Pancreas (tissue), 10 donors: ENCODE data around the gene CLINT1. TPM values are rescaled to one million over a fixed set of nuclear protein-coding genes. Genes with fewer than 3 reads are reported as not detected.

Experiments used
- ATAC-seq, 4 donors: fragments of 200-7000 bp; cut with Tn5 transposase; one replicate each; pipeline versions ENCODE4 v1.8.0 to v1.9.1; 2020; ENCODE audit warnings: mild to moderate bottlenecking in 4 of 4, moderate library complexity in 4 of 4
- DNase-seq, 6 donors: peaks; one replicate each; pipeline ENCODE4 v3.0.0-alpha.2; 2020
- FAIRE-seq: peaks from 2 replicates; lab custom pipeline; 2012; peaks lifted over from hg19 to GRCh38; lab: Jason Lieb, UNC
- H3K27ac ChIP-seq, 4 donors: fragments of 200-600 bp; sonication (generic); 1 replicate in 3 of 4; 2 replicates in 1 of 4; pipeline versions ENCODE4 v1.5.0 to v1.8.0; 2020
- H3K27me3 ChIP-seq, 4 donors: fragments of 200-600 bp; one replicate each; pipeline ENCODE4 v1.8.0; 2021
- H3K36me3 ChIP-seq, 3 donors: fragments of 200-600 bp; sonication (generic) in 1 of 3; one replicate each; pipeline versions ENCODE4 v1.5.0 to v1.8.0; 2020 to 2021
- H3K4me1 ChIP-seq, 3 donors: fragments of 200-600 bp; one replicate each; pipeline ENCODE4 v1.8.0; 2021
- H3K4me3 ChIP-seq, 4 donors: fragments of 200-600 bp; sonication (generic) in 2 of 4; one replicate each; pipeline versions ENCODE4 v1.5.0 to v1.8.0; 2020 to 2021
- H3K9me3 ChIP-seq, 4 donors: fragments of 200-600 bp; one replicate each; pipeline ENCODE4 v1.8.0; 2021
- WGBS, 2 donors: extraction: QIAGEN DNeasy Blood & Tissue Kit; methylation state at CpG; one replicate each; pipeline ENCODE4 v1.1.7; 2013; 5-methylcytosine and 5-hydroxymethylcytosine counted together
- intact Hi-C, 3 donors: fragments of 100-400 bp; cut with DNase I; formaldehyde crosslinking; loops; one replicate each; pipeline versions ENCODE4 v1.11.1 to v1.14.2; 2022
- polyA plus RNA-seq, 2 donors: library from polyadenylated mRNA; stranded (reverse); fragments of 200-250 nt; gene quantifications; one replicate each; pipeline ENCODE4 v1.2.3, GENCODE V29; 2013
- total RNA-seq, 6 donors: library from RNA; stranded (reverse); fragmentation: NEBNext Ultra II Directional in 4 of 6; extraction: Animal tissue kit (Norgen Biotek cat#: 25700) in 4 of 6; gene quantifications; one replicate each; pipeline versions ENCODE4 v1.2.1 to v1.2.4, GENCODE V29; 2021 to 2023
- TF ChIP-seq, protein P1 (sequence below), 4 donors: fragments of 200-600 bp; sonication (generic) in 3 of 4; IDR thresholded peaks; one replicate each; pipeline versions ENCODE4 v1.5.0 to v1.8.0; 2021; ENCODE audit warnings: antibody characterized with exemption in 4 of 4
- donor health status: healthy with polysubstance abuse.
- donor health status: DM: no; HTN: no; CAD: no; lungs with moderate emphysema.
- donor health status: DM: no; HTN: no; CAD: no.
- donor health status: control.
- donor health status: control.
- donor health status: Bipolar disorder and iron deficiency.
- donor health status: DM: yes; HTN: yes; CAD: no.
- donor health status: DM: no; HTN: no; CAD: no.
- donor health status: DM: no; HTN: no; CAD: no.
- donor health status: DM: yes; HTN: yes; CAD: no.

The CLINT1 gene
- total and polyA plus RNA-seq, 8 donors: 23.5 to 62.5 (median 37.9) TPM

GRCh38 chr5:157870837-157871834 is 12.2 kb upstream of the CLINT1 start:
- Histone ChIP-seq H3K36me3 (no peaks in the 10 kb centered on the region), H3K4me3 (no peak overlapping the region), H3K9me3 (no peaks in the 10 kb centered on the region), H3K27me3 (no peaks in the 10 kb centered on the region), H3K27ac (peak overlapping the region in 1 of 4 donors; percentile 9), H3K4me1 (no peaks in the 10 kb centered on the region)
- DNase-seq (no peak), FAIRE-seq (no peak), ATAC-seq (peak in 2 of 4 donors; percentile 49 to 54)
- TF ChIP-seq, protein P1, sequence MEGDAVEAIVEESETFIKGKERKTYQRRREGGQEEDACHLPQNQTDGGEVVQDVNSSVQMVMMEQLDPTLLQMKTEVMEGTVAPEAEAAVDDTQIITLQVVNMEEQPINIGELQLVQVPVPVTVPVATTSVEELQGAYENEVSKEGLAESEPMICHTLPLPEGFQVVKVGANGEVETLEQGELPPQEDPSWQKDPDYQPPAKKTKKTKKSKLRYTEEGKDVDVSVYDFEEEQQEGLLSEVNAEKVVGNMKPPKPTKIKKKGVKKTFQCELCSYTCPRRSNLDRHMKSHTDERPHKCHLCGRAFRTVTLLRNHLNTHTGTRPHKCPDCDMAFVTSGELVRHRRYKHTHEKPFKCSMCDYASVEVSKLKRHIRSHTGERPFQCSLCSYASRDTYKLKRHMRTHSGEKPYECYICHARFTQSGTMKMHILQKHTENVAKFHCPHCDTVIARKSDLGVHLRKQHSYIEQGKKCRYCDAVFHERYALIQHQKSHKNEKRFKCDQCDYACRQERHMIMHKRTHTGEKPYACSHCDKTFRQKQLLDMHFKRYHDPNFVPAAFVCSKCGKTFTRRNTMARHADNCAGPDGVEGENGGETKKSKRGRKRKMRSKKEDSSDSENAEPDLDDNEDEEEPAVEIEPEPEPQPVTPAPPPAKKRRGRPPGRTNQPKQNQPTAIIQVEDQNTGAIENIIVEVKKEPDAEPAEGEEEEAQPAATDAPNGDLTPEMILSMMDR (IDR thresholded peaks at IDR 0.05): no peak
- intact Hi-C loops: no loop called here
- WGBS, 2 donors: 52 to 58% methylated on average over 7 of the region's 7 CpGs

GRCh38 chr5:157867751-157868387 is 8.9 kb upstream of the CLINT1 start:
- H3K4me1 ChIP-seq: no peaks in the 10 kb centered on the region
- TF ChIP-seq, protein P1 (IDR thresholded peaks at IDR 0.05): no peak
- no peaks in the 10 kb centered on the region for H3K36me3 ChIP-seq
- no peak overlapping the region for H3K27ac ChIP-seq
- no peaks in the 10 kb centered on the region for H3K9me3 ChIP-seq
- WGBS, 2 donors: 58 to 64% methylated on average over 4 of the region's 4 CpGs
- intact Hi-C loops: no loop called here
- no peak for ATAC-seq
- no peak for FAIRE-seq
- no peak for DNase-seq
- H3K27me3 ChIP-seq: no peaks in the 10 kb centered on the region
- no peak overlapping the region for H3K4me3 ChIP-seq

DNA sequence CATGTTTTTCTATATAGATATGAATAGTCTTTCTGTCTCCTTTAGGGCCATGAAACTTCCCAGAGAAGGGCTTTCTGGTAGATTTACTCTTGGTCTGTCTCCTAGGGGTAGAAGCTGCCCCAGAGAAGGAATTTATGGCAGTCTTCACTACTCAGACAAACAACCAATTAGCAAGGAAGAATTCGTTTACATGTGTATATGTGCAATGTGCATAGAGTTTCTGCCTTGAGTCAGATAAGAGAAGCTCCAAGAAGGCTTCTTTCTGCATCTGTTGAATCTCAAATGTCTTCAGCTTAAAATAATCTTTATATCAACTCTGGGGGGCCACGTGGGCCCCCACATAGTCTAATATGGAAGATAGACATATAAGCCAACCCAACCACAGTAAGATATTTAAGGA is 7.6 kb upstream of the CLINT1 start:
- H3K9me3 ChIP-seq: no peaks in the 10 kb centered on the region
- H3K36me3 ChIP-seq: no peaks in the 10 kb centered on the region
- ATAC-seq (no peak), FAIRE-seq (no peak), DNase-seq (no peak)
- intact Hi-C loops: no loop called here
- H3K27ac ChIP-seq: no peak overlapping the region
- no peak overlapping the region for H3K4me3 ChIP-seq
- no peaks in the 10 kb centered on the region for H3K27me3 ChIP-seq
- TF ChIP-seq, protein P1 (IDR thresholded peaks at IDR 0.05): no peak
- H3K4me1 ChIP-seq: no peaks in the 10 kb centered on the region
- WGBS, 2 donors: 38 to 44% methylated on average over 2 of the region's 2 CpGs

DNA sequence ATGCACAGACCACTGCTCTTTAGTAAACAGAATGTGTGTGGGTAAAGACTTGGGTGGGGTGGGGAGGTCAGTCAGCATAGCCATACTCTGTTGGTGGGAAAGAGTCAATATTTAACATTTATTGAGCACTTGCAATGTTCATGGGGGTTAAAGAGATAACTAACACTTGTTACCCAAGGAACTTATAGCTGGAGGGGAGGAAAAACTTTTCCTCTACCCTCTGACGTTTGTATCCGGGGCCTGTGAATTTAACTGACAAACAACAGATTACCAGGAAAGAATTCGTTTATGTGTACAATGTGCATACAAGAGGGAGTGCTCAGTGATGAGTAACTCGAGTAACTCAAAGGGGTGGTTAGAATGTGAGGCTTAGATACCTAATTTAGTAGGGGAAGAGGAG is 6.8 kb upstream of the CLINT1 start:
- H3K4me3 ChIP-seq: no peak overlapping the region
- no peaks in the 10 kb centered on the region for H3K4me1 ChIP-seq
- DNase-seq: no peak
- TF ChIP-seq, protein P1 (IDR thresholded peaks at IDR 0.05): no peak
- no peaks in the 10 kb centered on the region for H3K27me3 ChIP-seq
- H3K36me3 ChIP-seq: no peaks in the 10 kb centered on the region
- H3K27ac ChIP-seq: no peak overlapping the region
- intact Hi-C loops: no loop called here
- H3K9me3 ChIP-seq: no peaks in the 10 kb centered on the region
- ATAC-seq: no peak
- no peak for FAIRE-seq
- 32 to 39% methylated on average over 4 of the region's 4 CpGs for WGBS, 2 donors
